ENCODE results near the gene PDAP1.

PDAP1 gene

GRCh38 chr7:99375070-99375807 is 33.2 kb downstream of the PDAP1 start:
- TF ChIP-seq CTCF (IDR thresholded peaks at IDR 0.05) = no peak

DNA sequence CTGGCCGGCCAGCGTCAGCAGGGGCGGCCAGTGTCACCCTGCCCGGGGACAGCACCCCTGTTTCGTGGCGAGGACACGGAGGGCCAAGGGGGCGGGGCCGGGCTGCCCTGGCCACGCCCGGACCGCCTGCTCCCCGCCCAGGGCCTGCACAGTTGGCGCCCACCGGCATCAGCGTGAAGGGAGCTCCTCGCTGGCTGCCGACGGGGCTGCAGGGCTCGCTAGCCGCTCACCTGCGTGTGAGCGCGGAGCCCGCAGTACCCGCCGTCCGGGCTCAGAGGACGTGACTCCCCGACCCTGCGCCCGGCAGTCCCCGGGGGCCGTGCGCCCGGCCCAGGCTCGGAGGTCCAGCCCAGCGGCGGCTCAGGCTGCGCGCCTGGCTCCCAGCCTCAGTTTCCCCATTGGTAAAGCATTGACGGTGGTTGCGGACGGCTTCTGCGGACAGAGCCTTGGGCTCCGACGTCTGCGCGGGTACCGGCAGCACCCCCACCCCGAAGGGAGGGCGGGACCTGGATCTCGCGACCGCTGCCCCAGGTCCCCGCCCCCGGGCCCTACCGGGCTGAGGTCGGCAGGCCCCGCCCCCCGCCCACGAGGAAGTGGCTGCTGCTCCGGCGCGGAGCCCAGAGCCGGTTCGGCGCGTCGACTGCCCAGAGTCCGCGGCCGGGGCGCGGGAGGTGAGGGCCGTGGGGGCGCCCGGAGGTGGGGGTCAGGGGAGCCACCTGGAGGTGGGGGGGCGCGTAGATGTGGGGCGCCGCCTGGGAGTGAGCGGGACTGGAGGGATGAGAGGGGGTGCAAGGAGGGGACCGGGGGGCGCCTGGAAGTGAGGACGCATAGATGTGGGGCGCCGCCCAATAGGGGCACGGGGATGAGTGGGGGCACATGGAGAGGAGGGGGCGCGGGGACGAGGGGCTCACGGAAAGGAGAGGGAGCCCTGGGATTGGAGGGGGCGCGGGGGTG is 34.0 kb downstream of the PDAP1 start, which contains the start of gene ARPC1B:
Gene ARPC1B, plus strand, starts transcription at position 620 of the 954 bp plus-strand sequence. CDS start 10,985 bp downstream, outside the sequence.
- TF ChIP-seq CTCF (IDR thresholded peaks at IDR 0.05) = no peak

- no peak for TF ChIP-seq CTCF (IDR thresholded peaks at IDR 0.05)
Observed at GRCh38 chr7:99373091-99374066, 35.0 kb downstream of the PDAP1 start.

GRCh38 chr7:99372275-99373090 is 35.9 kb downstream of the PDAP1 start:
- no peak for TF ChIP-seq CTCF (IDR thresholded peaks at IDR 0.05)

GRCh38 chr7:99371376-99371920 is 36.9 kb downstream of the PDAP1 start:
- no peak for TF ChIP-seq CTCF (IDR thresholded peaks at IDR 0.05)

DNA sequence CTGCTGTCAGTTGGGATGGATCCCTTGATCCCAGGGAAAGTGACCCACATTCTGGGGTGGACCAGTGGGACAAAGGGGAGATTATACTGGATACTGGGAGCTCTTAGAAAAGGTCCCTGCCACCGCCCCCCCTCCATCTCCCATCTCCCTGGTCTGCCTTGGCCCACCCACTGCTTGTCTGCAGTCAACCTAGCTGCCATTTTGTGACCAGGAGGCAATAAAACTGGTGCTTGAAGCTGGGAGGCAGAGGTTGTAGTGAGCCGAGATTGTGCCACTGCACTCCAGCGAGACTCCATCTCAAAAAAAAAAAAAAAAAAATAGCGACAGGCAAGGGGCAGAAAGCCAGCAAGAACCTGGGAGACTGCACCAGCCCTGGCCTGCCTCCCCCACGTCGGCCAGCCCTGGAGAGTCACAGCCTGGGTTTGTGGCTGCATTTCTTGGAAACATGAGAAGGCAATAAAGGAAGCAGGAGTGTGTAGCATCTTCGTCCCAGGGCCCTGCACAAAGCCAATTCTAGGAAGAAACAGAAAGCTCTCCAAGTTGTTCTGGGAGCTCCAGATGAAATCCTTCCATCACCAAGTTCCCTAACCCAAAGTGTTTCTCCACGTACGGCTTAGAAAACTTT is 38.5 kb downstream of the PDAP1 start:
- no peak for TF ChIP-seq CTCF (IDR thresholded peaks at IDR 0.05)
